Measurements from ENCODE around the gene GLA. TPM values are rescaled to one million over a fixed set of nuclear protein-coding genes. Genes with fewer than 3 reads are reported as not detected.

The GLA gene
- total RNA-seq = 24.4 TPM

DNA sequence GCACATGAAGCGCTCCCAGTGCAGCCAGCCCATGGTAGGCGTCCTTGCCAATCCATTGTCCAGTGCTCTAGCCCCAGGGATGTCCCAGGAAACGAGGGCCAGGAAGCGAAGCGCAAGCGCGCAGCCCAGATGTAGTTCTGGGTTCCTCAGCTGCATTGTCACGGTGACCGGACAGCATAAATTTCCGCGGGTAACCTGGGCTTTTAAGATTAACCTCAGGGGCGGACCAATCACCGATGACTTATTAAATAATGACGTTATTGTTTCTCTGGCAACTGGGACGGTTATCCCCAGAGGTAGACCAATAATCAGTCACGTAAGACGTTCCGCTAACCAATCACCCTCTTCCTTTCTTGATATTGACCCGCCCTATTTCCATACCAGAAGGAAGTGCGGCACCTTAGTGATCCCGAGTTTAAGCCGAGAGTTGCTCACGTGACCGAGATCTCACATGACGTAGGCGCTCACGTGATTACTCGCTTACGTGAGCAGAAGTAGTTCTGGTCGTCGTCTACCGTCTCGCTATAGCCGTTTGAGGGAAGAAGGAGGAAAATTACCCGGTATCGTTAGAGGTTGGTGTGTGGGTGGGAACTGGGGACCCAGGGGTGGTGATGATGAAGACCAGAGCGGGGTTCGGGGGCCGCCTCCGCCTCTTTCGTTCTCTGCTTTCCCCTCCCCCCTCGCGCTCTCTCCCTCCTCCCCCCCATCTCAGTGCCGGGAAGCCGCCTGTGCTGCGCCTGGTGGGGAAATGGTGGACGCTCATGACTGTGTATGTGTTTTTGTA is at the start of gene GLA, which contains the start of gene HNRNPH2:
TSS of gene GLA (minus strand) at position 178 of the 784 bp plus-strand sequence. CDS start at position 156, 22 bp downstream.
TSS of gene HNRNPH2 (plus strand) at position 475 of the 784 bp plus-strand sequence. CDS start 3,767 bp downstream, outside the sequence.

DNA sequence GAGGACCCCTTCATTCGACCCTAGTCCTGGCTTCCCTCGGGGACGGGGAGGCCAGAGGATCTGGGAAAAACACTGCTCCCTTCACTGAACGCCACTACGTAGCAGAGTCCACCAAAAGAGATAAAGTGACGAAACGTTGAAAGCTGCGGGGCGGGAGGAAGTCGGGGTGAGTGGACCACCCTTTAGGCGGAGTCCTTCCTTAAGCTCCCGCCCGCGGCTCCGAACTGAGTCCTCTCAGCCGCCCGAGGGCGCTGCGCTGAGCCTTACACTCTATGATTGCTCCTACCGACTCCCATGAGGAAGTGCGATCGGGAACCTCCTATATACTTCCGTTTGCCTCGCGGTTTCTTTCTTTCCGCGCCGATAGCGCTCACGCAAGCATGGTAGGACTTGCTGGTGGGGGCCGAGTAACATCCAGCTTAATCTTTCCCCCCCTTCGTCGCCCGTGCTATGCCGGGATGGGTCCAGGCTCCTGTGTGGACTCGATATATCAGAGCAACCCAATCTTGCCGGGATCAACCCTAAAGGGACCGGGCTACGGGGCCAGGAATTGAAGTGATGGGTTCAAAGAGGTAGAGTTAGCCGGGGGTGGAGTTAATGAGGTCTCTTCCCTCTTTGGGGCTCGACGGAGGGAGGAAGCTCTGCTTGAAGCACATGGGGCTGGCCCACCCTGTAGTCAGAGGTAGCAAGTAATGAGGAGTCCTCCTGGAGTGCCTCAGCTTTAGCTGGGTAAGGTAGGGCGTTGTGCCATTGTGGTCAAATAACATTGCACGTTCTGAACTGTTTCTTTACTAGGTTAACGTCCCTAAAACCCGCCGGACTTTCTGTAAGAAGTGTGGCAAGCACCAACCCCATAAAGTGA is 16.8 kb downstream of the GLA start, which contains the start of gene RPL36A:
TSS of gene RPL36A (plus strand) at position 348 of the 862 bp plus-strand sequence. CDS start at position 381, 33 bp downstream.

DNA sequence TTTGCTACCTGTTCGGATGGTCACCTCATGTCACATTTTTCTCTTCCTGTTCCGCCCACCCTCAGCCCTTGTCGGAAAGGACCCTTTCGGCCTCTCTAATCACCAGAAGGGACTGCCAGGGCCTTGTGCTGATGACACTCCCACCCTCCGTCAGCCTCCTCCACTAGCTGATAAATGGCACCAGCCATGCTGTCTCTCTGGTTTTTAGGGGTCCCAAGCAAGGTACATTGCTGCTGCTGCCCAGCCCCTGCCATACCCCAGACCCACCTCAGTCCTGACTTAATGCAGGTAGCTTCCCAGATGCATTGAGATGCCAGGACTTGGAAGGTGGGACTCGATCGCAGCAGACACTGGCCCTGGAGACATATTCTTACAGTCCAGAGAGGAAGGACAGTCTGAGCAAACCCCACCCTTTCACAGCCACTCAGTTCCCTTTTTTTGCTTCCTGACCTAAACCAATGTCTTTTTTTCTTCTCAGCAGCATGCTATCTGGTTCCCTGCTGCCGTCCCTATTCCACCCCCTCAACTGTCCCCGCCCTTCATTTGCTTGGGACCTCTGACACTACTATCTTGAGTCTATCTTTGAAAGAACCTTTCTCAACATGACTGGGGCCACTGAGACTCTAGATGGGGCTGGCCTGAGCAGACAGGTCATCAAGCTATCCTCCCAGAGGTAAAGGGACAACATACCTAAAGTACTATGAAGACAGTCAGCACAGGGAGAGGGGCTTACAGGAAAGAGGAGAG is 21.8 kb downstream of the GLA start, which contains the start of gene BTK:
TSS of gene BTK (minus strand) at position 397 of the 747 bp plus-strand sequence. CDS start 10,907 bp downstream, outside the sequence.

DNA sequence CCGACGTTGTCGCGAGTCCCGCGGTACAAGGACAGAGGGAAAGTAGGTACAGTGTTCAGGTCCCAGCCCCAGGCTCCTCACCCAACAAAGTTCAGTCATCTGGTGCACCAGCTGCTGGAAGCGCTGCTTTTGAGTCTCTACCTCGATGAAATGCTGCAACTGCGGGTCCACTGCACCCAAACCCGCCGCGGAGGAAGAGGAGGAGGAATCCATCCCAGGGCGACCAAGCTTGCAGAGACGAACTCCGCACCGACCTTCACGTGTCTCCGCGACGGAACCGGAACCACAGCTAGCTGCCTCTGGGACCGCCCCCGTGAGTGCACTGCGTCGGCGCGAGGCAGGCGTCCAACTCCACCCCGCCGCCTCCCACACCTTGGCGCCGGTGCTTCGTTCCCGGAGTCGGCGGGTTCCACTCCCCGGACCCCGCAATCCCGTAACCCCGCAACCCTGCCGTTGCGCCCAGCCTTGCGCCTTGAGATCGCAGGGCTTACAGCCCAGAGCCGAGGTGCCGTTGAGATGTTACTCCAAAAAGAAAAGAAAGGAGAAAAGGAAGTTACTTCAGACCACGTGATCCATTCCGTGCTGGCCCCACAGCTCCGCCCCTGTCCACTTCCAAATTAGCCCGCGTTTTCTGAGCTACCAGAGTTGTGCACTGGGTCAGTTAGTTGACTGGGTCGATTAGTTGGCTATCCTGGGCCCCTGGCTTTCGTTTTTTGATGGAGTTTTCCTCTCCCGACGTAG is 59.1 kb downstream of the GLA start, which contains the start of gene TIMM8A:
TSS of gene TIMM8A (minus strand) at position 291 of the 741 bp plus-strand sequence. CDS start at position 213, 78 bp downstream.

Other genes with a start within 250 kb of the GLA start
- gene DRP2, start 188.1 kb downstream of the GLA start, total RNA-seq = 8.5 TPM
- gene TAF7L, start 116.6 kb downstream of the GLA start, total RNA-seq = 0.31 TPM
- gene TIMM8A, start 59.2 kb downstream of the GLA start, total RNA-seq = 5.9 TPM
- 0.94 TPM for gene BTK, start 21.7 kb downstream of the GLA start, total RNA-seq
- 244 TPM for gene RPL36A, start 16.9 kb downstream of the GLA start, total RNA-seq
- 68.2 TPM for gene HNRNPH2, start 297 bp upstream of the GLA start, total RNA-seq
- gene ARMCX4, start 77.5 kb upstream of the GLA start, total RNA-seq = 32.9 TPM
- gene ARMCX1, start 142.6 kb upstream of the GLA start, total RNA-seq = 71.4 TPM
- gene ARMCX6, start 210.1 kb upstream of the GLA start, total RNA-seq = 23.2 TPM
- 62.3 TPM for gene ARMCX3, start 215.2 kb upstream of the GLA start, total RNA-seq

All from parietal lobe (tissue), 1 donor.